SK-N-MC (cell line): ENCODE measurements around the gene TNN.

Source experiments
- DNase-seq: peaks from one replicate; pipeline ENCODE4 v3.0.0-alpha.2; 2011; ENCODE audit warnings: low read depth, low spot score
- H3K27ac ChIP-seq: fragments of 200-600 bp; sonication (generic); 2 replicates; pipeline ENCODE4 v1.5.1; 2016; ENCODE audit warnings: mixed run types
- H3K36me3 ChIP-seq: fragments of 200-600 bp; sonication (generic); 2 replicates; pipeline ENCODE4 v1.6.1; 2017; ENCODE audit warnings: antibody characterized with exemption, low read length, mixed read lengths; ENCODE audit not compliant: insufficient read depth
- H3K4me3 ChIP-seq: fragments of 200-600 bp; sonication (generic); 2 replicates; pipeline ENCODE4 v1.5.1; 2016
- H3K9ac ChIP-seq: fragments of 200-600 bp; sonication (generic); 2 replicates; pipeline ENCODE4 v1.8.0; 2017; ENCODE audit warnings: mixed run types, mixed read lengths; ENCODE audit not compliant: insufficient read length
- H3K9me3 ChIP-seq: fragments of 200-600 bp; sonication (generic); 2 replicates; pipeline ENCODE4 v1.6.1; 2017; ENCODE audit warnings: low read depth, mild to moderate bottlenecking, antibody characterized with exemption, low read length, moderate library complexity, mixed read lengths
- EZH2 ChIP-seq: fragments of 200-600 bp; sonication (generic); IDR thresholded peaks from one replicate; pipeline ENCODE4 v1.6.1; 2017; ENCODE audit warnings: antibody characterized with exemption
- FOXP2 ChIP-seq: optimal IDR thresholded peaks from 2 replicates; pipeline ENCODE3; 2011; ENCODE audit warnings: mild to moderate bottlenecking, moderate library complexity; ENCODE audit not compliant: insufficient read depth; ENCODE audit errors: extremely low read length, control extremely low read depth
- POLR2AphosphoS5 ChIP-seq: IDR thresholded peaks from 2 replicates; pipeline ENCODE4 v1.6.1; 2012; ENCODE audit warnings: mild to moderate bottlenecking, low read depth, low read length, borderline replicate concordance

TNN gene

GRCh38 chr1:175114996-175115395 is 47.4 kb downstream of the TNN start:
- no peaks in the 10 kb centered on the region for H3K9me3 ChIP-seq
- DNase-seq, result no peak
- no peak for TF ChIP-seq POLR2AphosphoS5
- TF ChIP-seq FOXP2, result no peak
- TF ChIP-seq EZH2, result no peak
- H3K27ac ChIP-seq, result no peak overlapping the region
- H3K36me3 ChIP-seq, result no peaks in the 10 kb centered on the region
- H3K4me3 ChIP-seq, result no peak overlapping the region
- no peak overlapping the region for H3K9ac ChIP-seq

- no peak for DNase-seq
- Histone ChIP-seq H3K9ac (no peak overlapping the region), H3K4me3 (no peak overlapping the region), H3K36me3 (no peaks in the 10 kb centered on the region), H3K27ac (no peak overlapping the region), H3K9me3 (no peaks in the 10 kb centered on the region)
- no peak for TF ChIP-seq EZH2
Observed at GRCh38 chr1:175116210-175116798, 48.7 kb downstream of the TNN start.

- H3K9ac ChIP-seq, result no peak overlapping the region
- TF ChIP-seq FOXP2 (no peak), EZH2 (no peak), POLR2AphosphoS5 (no peak)
- H3K9me3 ChIP-seq, result no peaks in the 10 kb centered on the region
- no peak for DNase-seq
- no peak overlapping the region for H3K27ac ChIP-seq
- no peaks in the 10 kb centered on the region for H3K36me3 ChIP-seq
- no peak overlapping the region for H3K4me3 ChIP-seq
Observed at GRCh38 chr1:175116903-175117302, 49.3 kb downstream of the TNN start.

GRCh38 chr1:175118375-175119367 is 51.0 kb downstream of the TNN start:
- no peak overlapping the region for H3K4me3 ChIP-seq
- DNase-seq, result no peak
- H3K9me3 ChIP-seq, result no peaks in the 10 kb centered on the region
- TF ChIP-seq POLR2AphosphoS5, result no peak
- no peak for TF ChIP-seq FOXP2
- H3K9ac ChIP-seq, result no peak overlapping the region
- H3K36me3 ChIP-seq, result no peaks in the 10 kb centered on the region
- H3K27ac ChIP-seq, result no peak overlapping the region

- TF ChIP-seq FOXP2, result no peak
- TF ChIP-seq EZH2, result no peak
- no peak for TF ChIP-seq POLR2AphosphoS5
- no peak for DNase-seq
Observed at GRCh38 chr1:175120511-175120910, 52.9 kb downstream of the TNN start.

GRCh38 chr1:175124861-175125260 is 57.2 kb downstream of the TNN start:
- Histone ChIP-seq H3K9ac (no peak overlapping the region), H3K9me3 (no peaks in the 10 kb centered on the region), H3K27ac (peak overlapping the region; percentile 60), H3K4me3 (no peak overlapping the region), H3K36me3 (no peaks in the 10 kb centered on the region)
- DNase-seq, result no peak
- TF ChIP-seq POLR2AphosphoS5 (no peak), EZH2 (no peak), FOXP2 (no peak)

More at GRCh38 chr1:175120511-175120910, 52.9 kb downstream of the TNN start:
- Histone ChIP-seq H3K36me3 (no peaks in the 10 kb centered on the region), H3K9me3 (no peaks in the 10 kb centered on the region), H3K4me3 (no peak overlapping the region), H3K9ac (no peak overlapping the region), H3K27ac (no peak overlapping the region)

- H3K36me3 ChIP-seq, result no peaks in the 10 kb centered on the region
- TF ChIP-seq EZH2, result no peak
- no peak for TF ChIP-seq POLR2AphosphoS5
- TF ChIP-seq FOXP2, result no peak
- no peak for DNase-seq
Observed at GRCh38 chr1:175126347-175126746, 58.7 kb downstream of the TNN start.

GRCh38 chr1:175127565-175127964 is 59.9 kb downstream of the TNN start:
- H3K27ac ChIP-seq, result no peak overlapping the region
- no peak overlapping the region for H3K9ac ChIP-seq
- DNase-seq, result no peak
- H3K36me3 ChIP-seq, result no peaks in the 10 kb centered on the region
- no peak overlapping the region for H3K4me3 ChIP-seq
- H3K9me3 ChIP-seq, result no peaks in the 10 kb centered on the region
- TF ChIP-seq FOXP2, result no peak
- no peak for TF ChIP-seq POLR2AphosphoS5
- no peak for TF ChIP-seq EZH2

More at GRCh38 chr1:175126347-175126746, 58.7 kb downstream of the TNN start:
- Histone ChIP-seq H3K4me3 (no peak overlapping the region), H3K9me3 (no peaks in the 10 kb centered on the region), H3K9ac (no peak overlapping the region), H3K27ac (no peak overlapping the region)
